Measurements from ENCODE around the gene NLRC5.

NLRC5 gene

GRCh38 chr16:57032346-57032745, 43.0 kb downstream of the NLRC5 start:
- no peak for DNase-seq
- peaks cover 87% of the 10 kb centered on the region for H3K36me3 Mint-ChIP-seq
- peaks cover 70% of the 10 kb centered on the region for H3K4me1 Mint-ChIP-seq
- peak overlapping the region; percentile 67 for H3K27ac Mint-ChIP-seq
- no peaks in the 10 kb centered on the region for H3K9me3 Mint-ChIP-seq
- no peaks in the 10 kb centered on the region for H3K27me3 Mint-ChIP-seq
- CTCF ChIA-PET: no interaction called here
- H3K4me3 Mint-ChIP-seq: no peak overlapping the region

- DNase-seq: no peak
- peaks cover 87% of the 10 kb centered on the region for H3K36me3 Mint-ChIP-seq
Observed at GRCh38 chr16:57032931-57033330, 43.6 kb downstream of the NLRC5 start.

GRCh38 chr16:57036315-57036714, 47.0 kb downstream of the NLRC5 start:
- peaks cover 4% of the 10 kb centered on the region for H3K9me3 Mint-ChIP-seq
- peak overlapping the region; percentile 98 for H3K27ac Mint-ChIP-seq
- H3K36me3 Mint-ChIP-seq: peaks cover 81% of the 10 kb centered on the region
- H3K4me3 Mint-ChIP-seq: no peak overlapping the region
- no peaks in the 10 kb centered on the region for H3K27me3 Mint-ChIP-seq
- CTCF ChIA-PET: interaction anchor here (7.3 kb wide), 1 partner anchor 71 kb away, joined by 69 read pairs; no protein-coding TSS in a partner anchor
- no peak for DNase-seq
- H3K4me1 Mint-ChIP-seq: peaks cover 79% of the 10 kb centered on the region

More at GRCh38 chr16:57032931-57033330, 43.6 kb downstream of the NLRC5 start:
- Mint-ChIP-seq H3K9me3 (no peaks in the 10 kb centered on the region), H3K4me1 (peaks cover 70% of the 10 kb centered on the region), H3K27me3 (no peaks in the 10 kb centered on the region), H3K4me3 (no peak overlapping the region), H3K27ac (peak overlapping the region; percentile 79)
- CTCF ChIA-PET: no interaction called here

GRCh38 chr16:57036945-57037344, 47.6 kb downstream of the NLRC5 start:
- Mint-ChIP-seq H3K36me3 (peaks cover 78% of the 10 kb centered on the region), H3K4me1 (peaks cover 82% of the 10 kb centered on the region), H3K9me3 (peaks cover 4% of the 10 kb centered on the region), H3K27ac (peak overlapping the region; percentile 98), H3K4me3 (no peak overlapping the region), H3K27me3 (no peaks in the 10 kb centered on the region)
- no peak for DNase-seq
- CTCF ChIA-PET: interaction anchor here (7.3 kb wide), 1 partner anchor 72 kb away, joined by 69 read pairs; no protein-coding TSS in a partner anchor

- CTCF ChIA-PET: interaction anchor here (1.9 to 7.3 kb wide), 2 partner anchors 45 to 73 kb away, joined by 6 to 69 read pairs; no protein-coding TSS in a partner anchor
- H3K4me1 Mint-ChIP-seq: peaks cover 92% of the 10 kb centered on the region
- H3K27me3 Mint-ChIP-seq: no peaks in the 10 kb centered on the region
- H3K27ac Mint-ChIP-seq: peak overlapping the region; percentile 98
- H3K36me3 Mint-ChIP-seq: peaks cover 85% of the 10 kb centered on the region
- no peak overlapping the region for H3K4me3 Mint-ChIP-seq
- H3K9me3 Mint-ChIP-seq: peaks cover 4% of the 10 kb centered on the region
- no peak for DNase-seq
Observed at GRCh38 chr16:57038166-57038565, 48.8 kb downstream of the NLRC5 start.

- no peaks in the 10 kb centered on the region for H3K27me3 Mint-ChIP-seq
- H3K4me3 Mint-ChIP-seq: peak overlapping the region; percentile 16
- H3K36me3 Mint-ChIP-seq: peaks cover 85% of the 10 kb centered on the region
- peaks cover 90% of the 10 kb centered on the region for H3K4me1 Mint-ChIP-seq
- H3K9me3 Mint-ChIP-seq: peaks cover 4% of the 10 kb centered on the region
- CTCF ChIA-PET: interaction anchor here (0.7 to 7.3 kb wide), 4 partner anchors 13 to 74 kb away, joined by 3 to 69 read pairs (median 5); no protein-coding TSS in a partner anchor
- DNase-seq: peak; percentile 62
- H3K27ac Mint-ChIP-seq: peak overlapping the region; percentile 98
Observed at GRCh38 chr16:57039148-57039812, 49.9 kb downstream of the NLRC5 start.

- Mint-ChIP-seq H3K4me1 (peaks cover 81% of the 10 kb centered on the region), H3K4me3 (peak overlapping the region; percentile 56), H3K27ac (peak overlapping the region; percentile 98), H3K9me3 (peaks cover 4% of the 10 kb centered on the region), H3K27me3 (no peaks in the 10 kb centered on the region), H3K36me3 (peaks cover 77% of the 10 kb centered on the region)
- CTCF ChIA-PET: interaction anchor here (0.9 to 7.3 kb wide), 14 partner anchors 13 to 77 kb away, joined by 3 to 69 read pairs (median 6); partner anchors contain the start of genes CPNE2 and NLRC5
- peak; percentile 90 for DNase-seq
Observed at GRCh38 chr16:57041182-57042156, 52.1 kb downstream of the NLRC5 start.

- Mint-ChIP-seq H3K9me3 (peaks cover 4% of the 10 kb centered on the region), H3K4me1 (peaks cover 71% of the 10 kb centered on the region), H3K36me3 (peaks cover 75% of the 10 kb centered on the region), H3K27ac (peak overlapping the region; percentile 98), H3K27me3 (no peaks in the 10 kb centered on the region), H3K4me3 (peak overlapping the region; percentile 56)
- CTCF ChIA-PET: interaction anchor here (0.9 to 7.3 kb wide), 15 partner anchors 14 to 78 kb away, joined by 3 to 69 read pairs (median 5); partner anchors contain the start of genes CPNE2 and NLRC5
- DNase-seq: peak; percentile 80
Observed at GRCh38 chr16:57042157-57043111, 53.1 kb downstream of the NLRC5 start.

- no peak for DNase-seq
- CTCF ChIA-PET: interaction anchor here (1.0 to 7.3 kb wide), 4 partner anchors 20 to 78 kb away, joined by 3 to 69 read pairs (median 13); partner anchors contain the start of gene NLRC5
- no peaks in the 10 kb centered on the region for H3K27me3 Mint-ChIP-seq
- H3K27ac Mint-ChIP-seq: peak overlapping the region; percentile 98
- peaks cover 4% of the 10 kb centered on the region for H3K9me3 Mint-ChIP-seq
- peaks cover 63% of the 10 kb centered on the region for H3K4me1 Mint-ChIP-seq
- H3K36me3 Mint-ChIP-seq: peaks cover 76% of the 10 kb centered on the region
- no peak overlapping the region for H3K4me3 Mint-ChIP-seq
Observed at GRCh38 chr16:57043248-57043647, 53.9 kb downstream of the NLRC5 start.

- H3K27ac Mint-ChIP-seq: peak overlapping the region; percentile 38
- H3K9me3 Mint-ChIP-seq: peaks cover 4% of the 10 kb centered on the region
- DNase-seq: no peak
- peaks cover 45% of the 10 kb centered on the region for H3K4me1 Mint-ChIP-seq
- H3K4me3 Mint-ChIP-seq: no peak overlapping the region
- no peaks in the 10 kb centered on the region for H3K27me3 Mint-ChIP-seq
- H3K36me3 Mint-ChIP-seq: peaks cover 74% of the 10 kb centered on the region
- CTCF ChIA-PET: interaction anchor here (1.3 to 2.4 kb wide), 3 partner anchors 79 to 83 kb away, joined by 4 to 12 read pairs (median 11); no protein-coding TSS in a partner anchor
Observed at GRCh38 chr16:57044931-57045693, 55.8 kb downstream of the NLRC5 start.

- peaks cover 74% of the 10 kb centered on the region for H3K36me3 Mint-ChIP-seq
- H3K9me3 Mint-ChIP-seq: peaks cover 4% of the 10 kb centered on the region
- DNase-seq: no peak
- H3K4me3 Mint-ChIP-seq: no peak overlapping the region
- no peaks in the 10 kb centered on the region for H3K27me3 Mint-ChIP-seq
- H3K4me1 Mint-ChIP-seq: peaks cover 39% of the 10 kb centered on the region
- H3K27ac Mint-ChIP-seq: peak overlapping the region; percentile 38
- CTCF ChIA-PET: interaction anchor here (1.3 to 2.4 kb wide), 3 partner anchors 80 to 84 kb away, joined by 4 to 12 read pairs (median 11); no protein-coding TSS in a partner anchor
Observed at GRCh38 chr16:57045694-57046381, 56.5 kb downstream of the NLRC5 start.

GRCh38 chr16:57048095-57048494, 58.7 kb downstream of the NLRC5 start:
- Mint-ChIP-seq H3K4me3 (no peak overlapping the region), H3K36me3 (peaks cover 73% of the 10 kb centered on the region), H3K27ac (no peak overlapping the region), H3K9me3 (no peaks in the 10 kb centered on the region), H3K4me1 (peaks cover 17% of the 10 kb centered on the region), H3K27me3 (no peaks in the 10 kb centered on the region)
- CTCF ChIA-PET: no interaction called here
- no peak for DNase-seq
